ENCODE data around the gene THSD4.

Gene THSD4

GRCh38 chr15:71801935-71802655, 686.8 kb downstream of the THSD4 start:
- Histone ChIP-seq H3K9me3 (ENCODE audit: low read length) (no peaks in the 10 kb centered on the region), H3K9ac (ENCODE audit: low read length) (no peak overlapping the region), H3K27me3 (ENCODE audit: insufficient read depth, low read length) (no peaks in the 10 kb centered on the region), H3K27ac (ENCODE audit: low read depth, low read length, poor library complexity, severe bottlenecking) (no peak overlapping the region), H2AFZ (ENCODE audit: low read length) (no peak overlapping the region), H4K20me1 (ENCODE audit: insufficient read depth, low read length) (no peaks in the 10 kb centered on the region), H3F3A (ENCODE audit: insufficient read depth, low read length) (no peaks in the 10 kb centered on the region), H3K9me2 (ENCODE audit: low read depth, low read length) (no peaks in the 10 kb centered on the region), H3K4me3 (ENCODE audit: low read depth, low read length, poor library complexity, severe bottlenecking) (no peak overlapping the region), H3K79me2 (ENCODE audit: insufficient read depth, low read length) (no peaks in the 10 kb centered on the region), H3K4me2 (ENCODE audit: low read length) (no peak overlapping the region), H3K4me1 (ENCODE audit: insufficient read depth, low read length, severe bottlenecking) (peaks cover 19% of the 10 kb centered on the region), H3K36me3 (ENCODE audit: insufficient read depth, low read length) (no peaks in the 10 kb centered on the region)
- TF ChIP-seq EZH2 (IDR thresholded peaks at IDR 0.05; ENCODE audit: borderline replicate concordance, low read length), result no peak
- TF ChIP-seq CTCF (IDR thresholded peaks at IDR 0.05; ENCODE audit: low read length), result no peak

- no peaks in the 10 kb centered on the region for H3F3A ChIP-seq (ENCODE audit: insufficient read depth, low read length)
- no peak overlapping the region for H3K27ac ChIP-seq (ENCODE audit: low read depth, low read length, poor library complexity, severe bottlenecking)
- H2AFZ ChIP-seq (ENCODE audit: low read length), result no peak overlapping the region
- H3K36me3 ChIP-seq (ENCODE audit: insufficient read depth, low read length), result no peaks in the 10 kb centered on the region
- no peaks in the 10 kb centered on the region for H3K9me3 ChIP-seq (ENCODE audit: low read length)
- TF ChIP-seq EZH2 (IDR thresholded peaks at IDR 0.05; ENCODE audit: borderline replicate concordance, low read length) (no peak), CTCF (IDR thresholded peaks at IDR 0.05; ENCODE audit: low read length) (peak; percentile 79)
- no peaks in the 10 kb centered on the region for H3K79me2 ChIP-seq (ENCODE audit: insufficient read depth, low read length)
- no peak overlapping the region for H3K4me3 ChIP-seq (ENCODE audit: low read depth, low read length, poor library complexity, severe bottlenecking)
- no peak overlapping the region for H3K9ac ChIP-seq (ENCODE audit: low read length)
- no peaks in the 10 kb centered on the region for H3K9me2 ChIP-seq (ENCODE audit: low read depth, low read length)
- H3K27me3 ChIP-seq (ENCODE audit: insufficient read depth, low read length), result no peaks in the 10 kb centered on the region
- peaks cover 19% of the 10 kb centered on the region for H3K4me1 ChIP-seq (ENCODE audit: insufficient read depth, low read length, severe bottlenecking)
- H3K4me2 ChIP-seq (ENCODE audit: low read length), result no peak overlapping the region
- no peaks in the 10 kb centered on the region for H4K20me1 ChIP-seq (ENCODE audit: insufficient read depth, low read length)
Observed at GRCh38 chr15:71802770-71803169, 687.5 kb downstream of the THSD4 start.

DNA sequence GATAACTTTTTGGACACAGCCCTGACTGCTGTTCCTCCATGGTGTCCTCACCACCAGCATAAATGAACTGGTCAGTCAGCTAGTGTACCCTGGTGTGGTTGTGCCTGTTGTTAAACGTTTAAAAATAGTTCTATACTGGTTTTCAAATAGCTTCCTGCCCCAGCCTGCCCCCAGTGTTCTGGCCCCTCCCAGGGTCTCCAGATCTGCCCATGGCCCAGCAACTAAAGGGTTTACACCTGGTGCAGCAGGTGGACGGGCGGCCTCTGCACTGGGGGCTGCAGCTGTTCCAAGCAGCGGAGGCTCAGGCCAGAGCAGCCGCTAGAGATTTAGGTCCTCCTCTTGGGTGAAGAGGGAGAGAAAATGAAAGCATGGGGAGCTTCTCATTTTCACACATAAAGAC, 689.0 kb downstream of the THSD4 start:
- H3K79me2 ChIP-seq (ENCODE audit: insufficient read depth, low read length), result no peaks in the 10 kb centered on the region
- H3K4me3 ChIP-seq (ENCODE audit: low read depth, low read length, poor library complexity, severe bottlenecking), result no peak overlapping the region
- H2AFZ ChIP-seq (ENCODE audit: low read length), result no peak overlapping the region

More for the DNA sequence above, 689.0 kb downstream of the THSD4 start:
- no peak overlapping the region for H3K9ac ChIP-seq (ENCODE audit: low read length)
- H3K9me3 ChIP-seq (ENCODE audit: low read length), result no peaks in the 10 kb centered on the region
- no peaks in the 10 kb centered on the region for H3K27me3 ChIP-seq (ENCODE audit: insufficient read depth, low read length)
- H3K9me2 ChIP-seq (ENCODE audit: low read depth, low read length), result no peaks in the 10 kb centered on the region
- peak overlapping the region; percentile 28; the same call in 1 of the 2 replicates for H3K4me2 ChIP-seq (ENCODE audit: low read length)
- peak overlapping the region; percentile 36 for H3K27ac ChIP-seq (ENCODE audit: low read depth, low read length, poor library complexity, severe bottlenecking)
- no peaks in the 10 kb centered on the region for H4K20me1 ChIP-seq (ENCODE audit: insufficient read depth, low read length)
- no peaks in the 10 kb centered on the region for H3F3A ChIP-seq (ENCODE audit: insufficient read depth, low read length)
- H3K36me3 ChIP-seq (ENCODE audit: insufficient read depth, low read length), result no peaks in the 10 kb centered on the region
- peaks cover 19% of the 10 kb centered on the region for H3K4me1 ChIP-seq (ENCODE audit: insufficient read depth, low read length, severe bottlenecking)
- TF ChIP-seq EZH2 (IDR thresholded peaks at IDR 0.05; ENCODE audit: borderline replicate concordance, low read length) (no peak), CTCF (IDR thresholded peaks at IDR 0.05; ENCODE audit: low read length) (no peak)
